Measurements from ENCODE around the gene SELPLG. TPM values are rescaled to one million over a fixed set of nuclear protein-coding genes. Genes with fewer than 3 reads are reported as not detected.

The SELPLG gene, protein sequence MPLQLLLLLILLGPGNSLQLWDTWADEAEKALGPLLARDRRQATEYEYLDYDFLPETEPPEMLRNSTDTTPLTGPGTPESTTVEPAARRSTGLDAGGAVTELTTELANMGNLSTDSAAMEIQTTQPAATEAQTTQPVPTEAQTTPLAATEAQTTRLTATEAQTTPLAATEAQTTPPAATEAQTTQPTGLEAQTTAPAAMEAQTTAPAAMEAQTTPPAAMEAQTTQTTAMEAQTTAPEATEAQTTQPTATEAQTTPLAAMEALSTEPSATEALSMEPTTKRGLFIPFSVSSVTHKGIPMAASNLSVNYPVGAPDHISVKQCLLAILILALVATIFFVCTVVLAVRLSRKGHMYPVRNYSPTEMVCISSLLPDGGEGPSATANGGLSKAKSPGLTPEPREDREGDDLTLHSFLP
- 2.9 and 3.9 TPM in 2 replicates for total RNA-seq

DNA sequence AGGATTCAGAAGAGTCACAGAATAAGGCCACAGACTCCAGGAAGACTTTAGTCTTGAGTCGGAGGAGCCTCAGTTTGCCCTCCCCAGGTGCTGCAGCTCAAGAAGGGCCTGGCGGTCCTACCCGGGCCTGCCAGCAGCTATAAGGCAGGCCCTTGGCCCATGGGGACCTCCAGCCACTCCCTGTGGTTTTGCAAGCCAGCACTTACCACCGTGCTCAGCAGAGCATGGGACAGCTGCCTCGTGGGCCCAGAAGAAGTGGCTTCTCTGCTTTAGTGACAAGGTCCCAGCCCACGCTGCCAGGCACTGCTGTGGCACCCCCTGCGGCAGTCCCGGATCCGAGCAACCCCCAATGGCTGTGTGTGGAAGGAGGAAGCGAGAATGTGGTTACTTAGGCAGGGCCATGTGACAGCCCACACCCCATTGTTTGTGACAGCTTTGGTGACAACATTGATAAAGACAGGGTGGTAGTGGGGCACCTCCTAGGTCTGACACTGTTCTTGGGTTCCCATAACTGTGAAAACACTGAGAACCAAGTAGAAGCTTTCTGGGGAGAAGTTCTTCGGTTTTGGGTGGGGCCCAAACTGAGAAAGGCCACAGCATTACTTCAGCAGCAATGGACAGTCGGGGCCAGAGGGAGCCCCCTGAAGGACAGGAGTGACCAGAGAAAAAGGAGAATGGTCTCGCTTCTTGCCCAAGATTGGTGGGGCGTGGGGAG lies at the start of gene SELPLG:
TSS of gene SELPLG (minus strand) at position 361 of the 715 bp plus-strand sequence. CDS start 9,587 bp downstream, outside the sequence.

DNA sequence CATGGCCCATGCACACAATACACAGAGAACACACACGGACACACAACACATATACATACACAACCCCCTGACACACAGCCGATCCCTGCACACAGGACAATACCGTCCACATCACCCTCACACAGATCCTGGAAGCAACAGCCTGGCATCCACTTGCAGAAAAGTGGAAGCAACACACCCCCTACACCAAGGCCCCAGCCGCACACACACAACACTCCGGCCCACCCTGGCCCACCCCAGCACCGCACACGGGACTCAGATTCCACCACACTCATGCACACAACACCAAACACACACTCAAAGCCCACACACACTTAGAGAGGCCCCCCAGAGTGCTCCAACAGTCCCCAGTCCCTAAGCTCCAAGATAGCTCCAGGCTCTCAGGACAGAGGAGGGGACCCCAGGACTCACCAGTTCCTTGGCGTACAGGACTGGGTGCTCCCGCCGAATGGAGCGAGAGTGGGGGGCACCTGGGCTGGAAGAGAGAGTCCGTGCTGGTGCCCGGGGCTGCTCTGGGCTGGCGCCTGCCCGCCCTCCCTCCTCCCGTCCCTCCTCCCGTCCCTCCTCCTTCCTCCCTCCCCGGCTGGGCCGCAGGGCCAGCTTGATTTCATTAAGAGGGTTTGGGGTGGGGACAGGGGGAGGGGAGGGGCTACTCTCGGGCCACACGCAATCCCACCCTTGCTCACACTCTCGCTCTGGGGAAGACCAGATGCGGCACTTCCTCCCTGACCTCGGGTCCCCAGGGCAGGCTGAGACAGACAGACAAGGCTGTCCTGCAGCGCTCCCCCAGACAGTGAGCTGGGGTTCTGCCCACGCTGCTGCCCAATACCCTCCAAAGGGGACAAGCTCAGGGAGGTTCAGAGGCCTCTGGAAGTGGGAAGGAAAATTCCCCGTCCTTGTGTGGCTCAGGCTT lies 35.9 kb downstream of the SELPLG start, which contains the start of gene TMEM119:
TSS of gene TMEM119 (minus strand) at position 526 of the 913 bp plus-strand sequence. CDS start 5,701 bp downstream, outside the sequence.

Small RNA genes within 50 kb of the gene (small RNA-seq; reads per million reads assigned to genes)
- not detected for gene RNU7-169P

Other genes starting within 250 kb of the SELPLG start
- gene FICD, start 118.6 kb downstream of the SELPLG start, total RNA-seq: 6.9 and 8.0 TPM in 2 replicates
- gene SART3, start 72.7 kb downstream of the SELPLG start, total RNA-seq: 41.4 and 43.9 TPM in 2 replicates
- 123 and 147 TPM in 2 replicates for gene ISCU, start 71.3 kb downstream of the SELPLG start, total RNA-seq
- 20.0 and 37.8 TPM in 2 replicates for gene TMEM119, start 35.8 kb downstream of the SELPLG start, total RNA-seq
- 374 and 388 TPM in 2 replicates for gene CORO1C, start 97.6 kb upstream of the SELPLG start, total RNA-seq
- 36.6 and 40.9 TPM in 2 replicates for gene SSH1, start 223.7 kb upstream of the SELPLG start, total RNA-seq
- gene DAO, start 246.2 kb upstream of the SELPLG start, total RNA-seq: not detected in 2 replicates

Measured in articular chondrocyte of knee joint (primary cell).